HEK293 (cell line): ENCODE measurements around the gene CPTP.

Experiments used
- CTCF ChIA-PET: fragments of 350-600 bp; formaldehyde crosslinking; extraction: SDS; loops from one replicate; lab custom pipeline; 2021; ENCODE audit warnings: antibody characterized with exemption; lab: Yijun Ruan, JAX
- POLR2A ChIA-PET: fragments of 300-600 bp; formaldehyde crosslinking; extraction: SDS; loops from one replicate; lab custom pipeline; 2020; ENCODE audit warnings: antibody characterized with exemption, inconsistent platforms; lab: Yijun Ruan, JAX
- H3K27ac ChIP-seq: fragments of 200-500 bp; sonication (Bioruptor generic); 2 replicates; pipeline ENCODE4 v1.5.1; 2014; ENCODE audit warnings: low read depth, low read length, control low read depth, inconsistent platforms; ENCODE audit errors: extremely low read depth
- H3K36me3 ChIP-seq, 2 experiments: fragments of 200-500 bp in 1 of 2; sonication (Bioruptor generic) in 1 of 2; 1 replicate in 1 of 2; 2 replicates in 1 of 2; pipeline ENCODE4 v1.5.1; 2014 to 2017; ENCODE audit warnings: inconsistent platforms in 2 of 2, low read length in 2 of 2; ENCODE audit not compliant: control insufficient read depth in 2 of 2, insufficient read depth in 1 of 2
- H3K4me1 ChIP-seq: fragments of 200-500 bp; sonication (Bioruptor generic); 2 replicates; pipeline ENCODE4 v1.5.1; 2014; ENCODE audit warnings: mild to moderate bottlenecking, low read length, inconsistent platforms; ENCODE audit not compliant: control insufficient read depth, insufficient read depth
- H3K4me3 ChIP-seq: 2 replicates; pipeline ENCODE4 v1.5.1; 2011; ENCODE audit warnings: low read depth, mild to moderate bottlenecking, control low read depth, low read length, moderate library complexity
- H3K9me3 ChIP-seq: fragments of 200-500 bp; sonication (Bioruptor generic); 2 replicates; pipeline ENCODE4 v1.5.1; 2014; ENCODE audit warnings: low read depth, low read length, inconsistent platforms; ENCODE audit not compliant: control insufficient read depth, insufficient read depth
- BCL11A ChIP-seq: fragments of 450-650 bp; formaldehyde crosslinking; IDR thresholded peaks from 2 replicates; pipeline ENCODE4 v1.5.1; 2016; ENCODE audit warnings: low read depth, missing biosample characterization, missing genetic modification characterization
- FEZF1 ChIP-seq: fragments of 450-650 bp; formaldehyde crosslinking; IDR thresholded peaks from 2 replicates; pipeline ENCODE4 v1.5.1; 2016; ENCODE audit warnings: missing biosample characterization, missing genetic modification characterization
- INSM2 ChIP-seq: fragments of 450-650 bp; formaldehyde crosslinking; IDR thresholded peaks from 2 replicates; pipeline ENCODE4 v1.5.1; 2016; ENCODE audit warnings: missing biosample characterization, missing genetic modification characterization
- MZF1 ChIP-seq: fragments of 450-650 bp; formaldehyde crosslinking; IDR thresholded peaks from 2 replicates; pipeline ENCODE4 v1.5.1; 2017; ENCODE audit warnings: missing biosample characterization, missing genetic modification characterization, borderline replicate concordance
- REPIN1 ChIP-seq: fragments of 450-650 bp; formaldehyde crosslinking; IDR thresholded peaks from 2 replicates; pipeline ENCODE4 v1.5.1; 2017; ENCODE audit warnings: missing biosample characterization, missing genetic modification characterization, low read depth
- SETDB1 ChIP-seq: IDR thresholded peaks from one replicate; pipeline ENCODE4 v1.6.1; 2017; ENCODE audit warnings: mild to moderate bottlenecking, low read length, moderate library complexity, mixed read lengths; ENCODE audit not compliant: insufficient read length
- SP2 ChIP-seq: fragments of 450-650 bp; formaldehyde crosslinking; IDR thresholded peaks from 2 replicates; pipeline ENCODE4 v1.5.1; 2016; ENCODE audit warnings: missing biosample characterization, missing genetic modification characterization
- TCF7L2 ChIP-seq: IDR thresholded peaks from 2 replicates; pipeline ENCODE4 v1.6.1; 2011; ENCODE audit warnings: low read depth, mild to moderate bottlenecking, inconsistent platforms, low read length, moderate library complexity, borderline replicate concordance
- ZBTB7A ChIP-seq: fragments of 450-650 bp; formaldehyde crosslinking; IDR thresholded peaks from 2 replicates; pipeline ENCODE4 v1.5.1; 2016; ENCODE audit warnings: low read depth, missing biosample characterization, missing genetic modification characterization
- ZNF140 ChIP-seq: fragments of 450-650 bp; formaldehyde crosslinking; IDR thresholded peaks from 2 replicates; pipeline ENCODE4 v1.5.1; 2016; ENCODE audit warnings: missing biosample characterization, missing genetic modification characterization
- ZNF274 ChIP-seq, 2 experiments: fragments of 200-500 bp in 1 of 2; fragments of 450-650 bp in 1 of 2; sonication (Bioruptor generic) in 1 of 2; formaldehyde crosslinking in 1 of 2; IDR thresholded peaks; 2 replicates each; pipeline versions ENCODE4 v1.5.1 to v1.6.1; 2014 to 2016; ENCODE audit warnings: borderline replicate concordance in 1 of 2, inconsistent platforms in 1 of 2, low read length in 1 of 2, missing biosample characterization in 1 of 2, missing genetic modification characterization in 1 of 2
- ZNF324 ChIP-seq: fragments of 450-650 bp; formaldehyde crosslinking; IDR thresholded peaks from 2 replicates; pipeline ENCODE4 v1.5.1; 2016; ENCODE audit warnings: missing biosample characterization, missing genetic modification characterization
- ZNF335 ChIP-seq: fragments of 450-650 bp; formaldehyde crosslinking; conservative IDR thresholded peaks from 2 replicates; pipeline ENCODE4 v1.5.1; 2016; ENCODE audit warnings: missing biosample characterization, missing genetic modification characterization
- ZNF501 ChIP-seq: fragments of 450-650 bp; formaldehyde crosslinking; IDR thresholded peaks from 2 replicates; pipeline ENCODE4 v1.5.1; 2016; ENCODE audit warnings: missing biosample characterization, missing genetic modification characterization
- ZNF561 ChIP-seq: fragments of 450-650 bp; IDR thresholded peaks from 2 replicates; pipeline ENCODE4 v1.5.1; 2018; ENCODE audit warnings: missing biosample characterization, missing genetic modification characterization, borderline replicate concordance
- ZNF660 ChIP-seq: fragments of 450-650 bp; IDR thresholded peaks from 2 replicates; pipeline ENCODE4 v1.5.1; 2018; ENCODE audit warnings: missing biosample characterization, mild to moderate bottlenecking, missing genetic modification characterization
- ZNF776 ChIP-seq: fragments of 450-650 bp; formaldehyde crosslinking; IDR thresholded peaks from 2 replicates; pipeline ENCODE4 v1.5.0; 2017; ENCODE audit warnings: missing biosample characterization, missing genetic modification characterization, borderline replicate concordance
- ZNF777 ChIP-seq: fragments of 450-650 bp; formaldehyde crosslinking; IDR thresholded peaks from 2 replicates; pipeline ENCODE4 v1.5.1; 2017; ENCODE audit warnings: missing biosample characterization, missing genetic modification characterization, borderline replicate concordance
- TF ChIP-seq, protein P1 (sequence below): fragments of 450-650 bp; formaldehyde crosslinking; IDR thresholded peaks from 2 replicates; pipeline ENCODE4 v1.5.1; 2016; ENCODE audit warnings: missing biosample characterization, missing genetic modification characterization
- TF ChIP-seq, protein P2 (sequence below): sonication (generic); formaldehyde crosslinking; IDR thresholded peaks from 2 replicates; pipeline ENCODE4 v1.8.1; 2022; ENCODE audit warnings: mild to moderate bottlenecking, moderate library complexity, missing genetic modification reagents
- TF ChIP-seq, protein P3 (sequence below): fragments of 450-650 bp; IDR thresholded peaks from 2 replicates; pipeline ENCODE4 v1.5.1; 2018; ENCODE audit warnings: missing biosample characterization, mild to moderate bottlenecking, missing genetic modification characterization

The CPTP gene

DNA sequence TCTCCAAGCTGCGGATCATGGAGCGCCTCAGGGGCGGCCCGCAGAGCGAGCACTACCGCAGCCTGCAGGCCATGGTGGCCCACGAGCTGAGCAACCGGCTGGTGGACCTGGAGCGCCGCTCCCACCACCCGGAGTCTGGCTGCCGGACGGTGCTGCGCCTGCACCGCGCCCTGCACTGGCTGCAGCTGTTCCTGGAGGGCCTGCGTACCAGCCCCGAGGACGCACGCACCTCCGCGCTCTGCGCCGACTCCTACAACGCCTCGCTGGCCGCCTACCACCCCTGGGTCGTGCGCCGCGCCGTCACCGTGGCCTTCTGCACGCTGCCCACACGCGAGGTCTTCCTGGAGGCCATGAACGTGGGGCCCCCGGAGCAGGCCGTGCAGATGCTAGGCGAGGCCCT lies 2.7 kb downstream of the CPTP start:
- TF ChIP-seq ZNF335 (no peak), SETDB1 (no peak), ZNF274 (IDR thresholded peaks at IDR 0.05; ENCODE audit: low read length) (no peak), ZNF274 (tag by site-specific recombination; IDR thresholded peaks at IDR 0.05; ENCODE audit: borderline replicate concordance) (no peak), FEZF1 (tag by site-specific recombination) (no peak), ZNF140 (no peak), ZNF660 (no peak), BCL11A (tag by site-specific recombination) (no peak), ZBTB7A (tag by site-specific recombination) (no peak), ZNF501 (tag by site-specific recombination) (no peak), INSM2 (tag by site-specific recombination) (no peak), ZNF324 (tag by site-specific recombination) (no peak), ZNF561 (tag by site-specific recombination) (no peak), MZF1 (no peak), TCF7L2 (no peak), ZNF777 (tag by site-specific recombination) (no peak), REPIN1 (no peak), ZNF776 (tag by site-specific recombination) (no peak)
- TF ChIP-seq, protein P1, sequence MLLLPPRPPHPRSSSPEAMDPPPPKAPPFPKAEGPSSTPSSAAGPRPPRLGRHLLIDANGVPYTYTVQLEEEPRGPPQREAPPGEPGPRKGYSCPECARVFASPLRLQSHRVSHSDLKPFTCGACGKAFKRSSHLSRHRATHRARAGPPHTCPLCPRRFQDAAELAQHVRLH (tag by site-specific recombination) = no peak
- TF ChIP-seq, protein P2, sequence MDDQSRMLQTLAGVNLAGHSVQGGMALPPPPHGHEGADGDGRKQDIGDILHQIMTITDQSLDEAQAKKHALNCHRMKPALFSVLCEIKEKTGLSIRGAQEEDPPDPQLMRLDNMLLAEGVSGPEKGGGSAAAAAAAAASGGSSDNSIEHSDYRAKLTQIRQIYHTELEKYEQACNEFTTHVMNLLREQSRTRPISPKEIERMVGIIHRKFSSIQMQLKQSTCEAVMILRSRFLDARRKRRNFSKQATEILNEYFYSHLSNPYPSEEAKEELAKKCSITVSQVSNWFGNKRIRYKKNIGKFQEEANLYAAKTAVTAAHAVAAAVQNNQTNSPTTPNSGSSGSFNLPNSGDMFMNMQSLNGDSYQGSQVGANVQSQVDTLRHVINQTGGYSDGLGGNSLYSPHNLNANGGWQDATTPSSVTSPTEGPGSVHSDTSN = no peak
- TF ChIP-seq, protein P3, sequence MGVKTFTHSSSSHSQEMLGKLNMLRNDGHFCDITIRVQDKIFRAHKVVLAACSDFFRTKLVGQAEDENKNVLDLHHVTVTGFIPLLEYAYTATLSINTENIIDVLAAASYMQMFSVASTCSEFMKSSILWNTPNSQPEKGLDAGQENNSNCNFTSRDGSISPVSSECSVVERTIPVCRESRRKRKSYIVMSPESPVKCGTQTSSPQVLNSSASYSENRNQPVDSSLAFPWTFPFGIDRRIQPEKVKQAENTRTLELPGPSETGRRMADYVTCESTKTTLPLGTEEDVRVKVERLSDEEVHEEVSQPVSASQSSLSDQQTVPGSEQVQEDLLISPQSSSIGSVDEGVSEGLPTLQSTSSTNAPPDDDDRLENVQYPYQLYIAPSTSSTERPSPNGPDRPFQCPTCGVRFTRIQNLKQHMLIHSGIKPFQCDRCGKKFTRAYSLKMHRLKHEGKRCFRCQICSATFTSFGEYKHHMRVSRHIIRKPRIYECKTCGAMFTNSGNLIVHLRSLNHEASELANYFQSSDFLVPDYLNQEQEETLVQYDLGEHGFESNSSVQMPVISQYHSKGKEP (tag by site-specific recombination) = no peak
- peaks cover 7% of the 10 kb centered on the region; the same call in 1 of the 2 replicates for H3K4me1 ChIP-seq
- CTCF ChIA-PET = interaction anchor here (0.5 kb wide), 1 partner anchor 344 kb away, joined by 4 read pairs; no protein-coding TSS in a partner anchor
- POLR2A ChIA-PET = interaction anchor here (0.6 kb wide), 1 partner anchor 57 kb away, joined by 3 read pairs; no protein-coding TSS in a partner anchor
- no peak overlapping the region for H3K27ac ChIP-seq
- no peaks in the 10 kb centered on the region for H3K9me3 ChIP-seq
- no peak overlapping the region for H3K4me3 ChIP-seq
- peaks cover 0 to 29% of the 10 kb centered on the region in 2 experiments; a peak in 2 of 3 replicates for H3K36me3 ChIP-seq

DNA sequence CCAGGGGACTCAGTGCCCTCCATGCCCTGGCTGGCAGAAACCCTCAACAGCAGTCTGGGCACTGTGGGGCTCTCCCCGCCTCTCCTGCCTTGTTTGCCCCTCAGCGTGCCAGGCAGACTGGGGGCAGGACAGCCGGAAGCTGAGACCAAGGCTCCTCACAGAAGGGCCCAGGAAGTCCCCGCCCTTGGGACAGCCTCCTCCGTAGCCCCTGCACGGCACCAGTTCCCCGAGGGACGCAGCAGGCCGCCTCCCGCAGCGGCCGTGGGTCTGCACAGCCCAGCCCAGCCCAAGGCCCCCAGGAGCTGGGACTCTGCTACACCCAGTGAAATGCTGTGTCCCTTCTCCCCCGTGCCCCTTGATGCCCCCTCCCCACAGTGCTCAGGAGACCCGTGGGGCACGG lies 3.7 kb downstream of the CPTP start:
- Histone ChIP-seq H3K9me3 (no peaks in the 10 kb centered on the region), H3K4me3 (no peak overlapping the region), H3K36me3 (peaks cover 0 to 24% of the 10 kb centered on the region in 2 experiments; a peak in 2 of 3 replicates), H3K27ac (no peak overlapping the region), H3K4me1 (peaks cover 4% of the 10 kb centered on the region; the same call in 1 of the 2 replicates)
- TF ChIP-seq SP2 (tag by site-specific recombination) (peak; percentile 10; the same call in 1 of the 2 replicates), REPIN1 (no peak)
- POLR2A ChIA-PET = no interaction called here
- CTCF ChIA-PET = no interaction called here
